Breast epithelium (tissue), 4 donors: ENCODE results near the gene NUP160. TPM values are rescaled to one million over a fixed set of nuclear protein-coding genes. Genes with fewer than 3 reads are reported as not detected.
"Not testable (repeated sequence)": the region's sequence is repeated elsewhere in the genome, so short reads cannot be mapped to it uniquely, and the experiment has no call there.

Experiments
- DNase-seq, 2 donors: peaks; one replicate each; pipeline ENCODE4 v3.0.0-alpha.2; 2019; ENCODE audit warnings: low spot score in 2 of 2
- H3K27ac ChIP-seq, 2 donors: fragments of 200-600 bp; sonication (generic) in 1 of 2; one replicate each; pipeline ENCODE4 v1.5.1; 2016 to 2019; ENCODE audit warnings: mild to moderate bottlenecking in 1 of 2
- H3K27me3 ChIP-seq, 2 donors: fragments of 200-600 bp; sonication (generic) in 1 of 2; one replicate each; pipeline versions ENCODE4 v1.5.1 to v1.6.0; 2017 to 2019; ENCODE audit warnings: control low read depth in 1 of 2, mild to moderate bottlenecking in 1 of 2
- H3K36me3 ChIP-seq: fragments of 200-600 bp; one replicate; pipeline ENCODE4 v1.5.1; 2019
- H3K4me1 ChIP-seq, 2 donors: fragments of 200-600 bp; sonication (generic); one replicate each; pipeline ENCODE4 v1.5.1; 2016 to 2019; ENCODE audit warnings: control low read depth in 1 of 2
- H3K4me3 ChIP-seq, 3 donors: fragments of 200-600 bp; sonication (generic); 1 replicate in 2 of 3; 2 replicates in 1 of 3; pipeline ENCODE4 v1.5.1; 2016 to 2019; ENCODE audit warnings: mild to moderate bottlenecking in 3 of 3, moderate library complexity in 2 of 3
- H3K9me3 ChIP-seq, 2 donors: fragments of 200-600 bp; sonication (generic) in 1 of 2; one replicate each; pipeline ENCODE4 v1.5.1; 2016 to 2019; ENCODE audit warnings: control low read depth in 1 of 2
- POLR2A ChIP-seq: fragments of 450-650 bp; IDR thresholded peaks from one replicate; pipeline ENCODE4 v1.6.1; 2016; ENCODE audit warnings: antibody characterized with exemption, mild to moderate bottlenecking, moderate library complexity
- POLR2AphosphoS5 ChIP-seq, 3 donors: sonication (generic); formaldehyde crosslinking; IDR thresholded peaks; one replicate each; pipeline ENCODE4 v1.6.1; 2017; ENCODE audit warnings: antibody characterized with exemption in 3 of 3
- intact Hi-C: fragments of 100-400 bp; cut with DNase I; formaldehyde crosslinking; loops from one replicate; pipeline ENCODE4 v1.15.1; 2023; ENCODE audit warnings: low total_unique reads
- total RNA-seq, 3 donors: library from RNA; depleted of rRNA; stranded (reverse); fragments of >200 nt; gene quantifications; one replicate each; pipeline ENCODE4 v1.1.0, GENCODE V29; 2016
- TF ChIP-seq, protein P1 (sequence below), 3 donors: fragments of 450-650 bp; IDR thresholded peaks; one replicate each; pipeline ENCODE4 v1.5.1; 2016 to 2017; ENCODE audit warnings: antibody characterized with exemption in 3 of 3, mild to moderate bottlenecking in 3 of 3, moderate library complexity in 3 of 3

NUP160 gene, protein sequence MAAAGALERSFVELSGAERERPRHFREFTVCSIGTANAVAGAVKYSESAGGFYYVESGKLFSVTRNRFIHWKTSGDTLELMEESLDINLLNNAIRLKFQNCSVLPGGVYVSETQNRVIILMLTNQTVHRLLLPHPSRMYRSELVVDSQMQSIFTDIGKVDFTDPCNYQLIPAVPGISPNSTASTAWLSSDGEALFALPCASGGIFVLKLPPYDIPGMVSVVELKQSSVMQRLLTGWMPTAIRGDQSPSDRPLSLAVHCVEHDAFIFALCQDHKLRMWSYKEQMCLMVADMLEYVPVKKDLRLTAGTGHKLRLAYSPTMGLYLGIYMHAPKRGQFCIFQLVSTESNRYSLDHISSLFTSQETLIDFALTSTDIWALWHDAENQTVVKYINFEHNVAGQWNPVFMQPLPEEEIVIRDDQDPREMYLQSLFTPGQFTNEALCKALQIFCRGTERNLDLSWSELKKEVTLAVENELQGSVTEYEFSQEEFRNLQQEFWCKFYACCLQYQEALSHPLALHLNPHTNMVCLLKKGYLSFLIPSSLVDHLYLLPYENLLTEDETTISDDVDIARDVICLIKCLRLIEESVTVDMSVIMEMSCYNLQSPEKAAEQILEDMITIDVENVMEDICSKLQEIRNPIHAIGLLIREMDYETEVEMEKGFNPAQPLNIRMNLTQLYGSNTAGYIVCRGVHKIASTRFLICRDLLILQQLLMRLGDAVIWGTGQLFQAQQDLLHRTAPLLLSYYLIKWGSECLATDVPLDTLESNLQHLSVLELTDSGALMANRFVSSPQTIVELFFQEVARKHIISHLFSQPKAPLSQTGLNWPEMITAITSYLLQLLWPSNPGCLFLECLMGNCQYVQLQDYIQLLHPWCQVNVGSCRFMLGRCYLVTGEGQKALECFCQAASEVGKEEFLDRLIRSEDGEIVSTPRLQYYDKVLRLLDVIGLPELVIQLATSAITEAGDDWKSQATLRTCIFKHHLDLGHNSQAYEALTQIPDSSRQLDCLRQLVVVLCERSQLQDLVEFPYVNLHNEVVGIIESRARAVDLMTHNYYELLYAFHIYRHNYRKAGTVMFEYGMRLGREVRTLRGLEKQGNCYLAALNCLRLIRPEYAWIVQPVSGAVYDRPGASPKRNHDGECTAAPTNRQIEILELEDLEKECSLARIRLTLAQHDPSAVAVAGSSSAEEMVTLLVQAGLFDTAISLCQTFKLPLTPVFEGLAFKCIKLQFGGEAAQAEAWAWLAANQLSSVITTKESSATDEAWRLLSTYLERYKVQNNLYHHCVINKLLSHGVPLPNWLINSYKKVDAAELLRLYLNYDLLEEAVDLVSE (N-terminal part only)
- 10 to 100 TPM; 28.2 to 41.4 (median 40.6) TPM for total RNA-seq

- DNase-seq: peak; percentile 82 to 84
- TF ChIP-seq POLR2AphosphoS5 (IDR thresholded peaks at IDR 0.05) (peak; percentile 79 to 98 (median 96)), POLR2A (peak; percentile 73)
- TF ChIP-seq, protein P1, sequence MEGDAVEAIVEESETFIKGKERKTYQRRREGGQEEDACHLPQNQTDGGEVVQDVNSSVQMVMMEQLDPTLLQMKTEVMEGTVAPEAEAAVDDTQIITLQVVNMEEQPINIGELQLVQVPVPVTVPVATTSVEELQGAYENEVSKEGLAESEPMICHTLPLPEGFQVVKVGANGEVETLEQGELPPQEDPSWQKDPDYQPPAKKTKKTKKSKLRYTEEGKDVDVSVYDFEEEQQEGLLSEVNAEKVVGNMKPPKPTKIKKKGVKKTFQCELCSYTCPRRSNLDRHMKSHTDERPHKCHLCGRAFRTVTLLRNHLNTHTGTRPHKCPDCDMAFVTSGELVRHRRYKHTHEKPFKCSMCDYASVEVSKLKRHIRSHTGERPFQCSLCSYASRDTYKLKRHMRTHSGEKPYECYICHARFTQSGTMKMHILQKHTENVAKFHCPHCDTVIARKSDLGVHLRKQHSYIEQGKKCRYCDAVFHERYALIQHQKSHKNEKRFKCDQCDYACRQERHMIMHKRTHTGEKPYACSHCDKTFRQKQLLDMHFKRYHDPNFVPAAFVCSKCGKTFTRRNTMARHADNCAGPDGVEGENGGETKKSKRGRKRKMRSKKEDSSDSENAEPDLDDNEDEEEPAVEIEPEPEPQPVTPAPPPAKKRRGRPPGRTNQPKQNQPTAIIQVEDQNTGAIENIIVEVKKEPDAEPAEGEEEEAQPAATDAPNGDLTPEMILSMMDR (IDR thresholded peaks at IDR 0.05): peak in 1 of 3 donors; percentile 25
- H3K36me3 ChIP-seq: no peaks in the 10 kb centered on the region
- H3K4me3 ChIP-seq: peak within 1 kb of the TSS; percentile 61 to 95 (median 92)
- peaks cover 0 to 5% of the 10 kb centered on the region in 2 donors for H3K4me1 ChIP-seq
- no peaks in the 10 kb centered on the region for H3K9me3 ChIP-seq
- no peaks in the 10 kb centered on the region for H3K27me3 ChIP-seq
- H3K27ac ChIP-seq: peak within 1 kb of the TSS; percentile 98
- intact Hi-C loops: no loop called here
Observed at GRCh38 chr11:47847892-47848699, at the start of gene NUP160. NUP160 (minus strand) TSS chr11:47848350; CDS start chr11:47848318, 32 bp downstream.

DNA sequence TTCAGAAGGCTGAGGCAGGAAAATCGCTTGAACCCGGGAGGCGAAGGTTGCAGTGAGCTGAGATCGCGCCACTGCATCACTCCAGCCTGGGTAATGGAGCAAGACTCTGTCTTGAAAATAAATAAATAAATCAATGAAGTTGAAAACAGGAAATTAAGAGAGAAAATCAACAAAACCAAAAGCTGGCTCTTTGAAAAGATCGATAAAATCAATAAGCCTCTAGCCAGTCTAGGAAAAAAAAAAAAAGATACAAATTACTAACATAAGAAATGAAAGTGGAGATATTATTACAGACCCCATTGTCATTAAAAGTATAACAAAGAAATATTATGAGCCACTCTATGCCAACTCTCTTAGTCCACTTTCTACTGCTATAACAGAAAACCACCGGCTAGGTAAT is 48.0 kb upstream of the NUP160 start:
- no peaks in the 10 kb centered on the region for H3K36me3 ChIP-seq
- no peaks in the 10 kb centered on the region for H3K4me1 ChIP-seq
- no peak for DNase-seq
- intact Hi-C loops: no loop called here
- H3K4me3 ChIP-seq: no peak overlapping the region
- no peaks in the 10 kb centered on the region for H3K27me3 ChIP-seq
- no peaks in the 10 kb centered on the region for H3K9me3 ChIP-seq
- TF ChIP-seq POLR2AphosphoS5 (IDR thresholded peaks at IDR 0.05) (no peak), POLR2A (no peak)
- TF ChIP-seq, protein P1 (IDR thresholded peaks at IDR 0.05): no peak
- H3K27ac ChIP-seq: no peak overlapping the region

GRCh38 chr11:47895035-47895434 is 46.9 kb upstream of the NUP160 start:
- H3K27ac ChIP-seq: no peak overlapping the region
- no peaks in the 10 kb centered on the region for H3K36me3 ChIP-seq
- H3K4me1 ChIP-seq: no peaks in the 10 kb centered on the region
- DNase-seq: no peak
- no peak for TF ChIP-seq POLR2AphosphoS5 (IDR thresholded peaks at IDR 0.05)
- no peak for TF ChIP-seq POLR2A
- TF ChIP-seq, protein P1 (IDR thresholded peaks at IDR 0.05): no peak
- intact Hi-C loops: no loop called here
- H3K9me3 ChIP-seq: no peaks in the 10 kb centered on the region
- H3K4me3 ChIP-seq: no peak overlapping the region
- H3K27me3 ChIP-seq: no peaks in the 10 kb centered on the region

DNA sequence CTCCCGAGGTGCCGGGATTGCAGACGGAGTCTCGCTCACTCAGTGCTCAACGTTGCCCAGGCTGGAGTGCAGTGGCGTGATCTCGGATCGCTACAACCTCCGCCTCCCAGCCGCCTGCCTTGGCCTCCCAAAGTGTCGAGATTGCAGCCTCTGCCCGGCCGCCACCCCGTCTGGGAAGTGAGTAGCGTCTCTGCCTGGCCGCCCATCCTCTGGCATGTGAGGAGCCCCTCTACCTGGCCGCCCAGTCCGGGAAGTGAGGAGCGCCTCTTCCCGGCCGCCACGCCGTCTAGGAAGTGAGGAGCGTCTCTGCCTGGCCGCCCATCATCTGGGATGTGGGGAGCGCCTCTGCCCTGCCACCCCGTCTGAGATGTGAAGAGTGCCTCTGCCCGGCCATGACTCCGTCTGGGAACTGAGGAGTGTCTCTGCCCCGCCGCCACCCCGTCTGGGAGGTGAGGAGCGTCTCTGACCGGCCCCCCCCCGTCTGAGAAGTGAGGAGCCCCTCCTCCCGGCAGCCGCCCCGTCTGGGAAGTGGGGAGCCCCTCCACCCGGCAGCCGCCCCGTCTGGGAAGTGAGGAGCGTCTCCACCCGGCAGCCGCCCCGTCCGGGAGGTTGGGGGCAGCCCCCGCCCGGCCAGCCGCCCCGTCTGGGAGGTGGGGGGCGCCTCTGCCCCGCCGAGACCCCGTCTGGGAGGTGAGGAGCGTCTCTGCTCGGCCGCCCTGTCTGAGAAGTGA is 44.6 kb upstream of the NUP160 start:
- H3K4me1 ChIP-seq, H3K27ac ChIP-seq, intact Hi-C loops, DNase-seq, H3K27me3 ChIP-seq, H3K36me3 ChIP-seq, H3K9me3 ChIP-seq, H3K4me3 ChIP-seq: not testable (repeated sequence)
